ENCODE data around the gene R3HDM4.
"Not testable (repeated sequence)": the region's sequence is repeated elsewhere in the genome, so short reads cannot be mapped to it uniquely, and the experiment has no call there.

Gene R3HDM4

DNA sequence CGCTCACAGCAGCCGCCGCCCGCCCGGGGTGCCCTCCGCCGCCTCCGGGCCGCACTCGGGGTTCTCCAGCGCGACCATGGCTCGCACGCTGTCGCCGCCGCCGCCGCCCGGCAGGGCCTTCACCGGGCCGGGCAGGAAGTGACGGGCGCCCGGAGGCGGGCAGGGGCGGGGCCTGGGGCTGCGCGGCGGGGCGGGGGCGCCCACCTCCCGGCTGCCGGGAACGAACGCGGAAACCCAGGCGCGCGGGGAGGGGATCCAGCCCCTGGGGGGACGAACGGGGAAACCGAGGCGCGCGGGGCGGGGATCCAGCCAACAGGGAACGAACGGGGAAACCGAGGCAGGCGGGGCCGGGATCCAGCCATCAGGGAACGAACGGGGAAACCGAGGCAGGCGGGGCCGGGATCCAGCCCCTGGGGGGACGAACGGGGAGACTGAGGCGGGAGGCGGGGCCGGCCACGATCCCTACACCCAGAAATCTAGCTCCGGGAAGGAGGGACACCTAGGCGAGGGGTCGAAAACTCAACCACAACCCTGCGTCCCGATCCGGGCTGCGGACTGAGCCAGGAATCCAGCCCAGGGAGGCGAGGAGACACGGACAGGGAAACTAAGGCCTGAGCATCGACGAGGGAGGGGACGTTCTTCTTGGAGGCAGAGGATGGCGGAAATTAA, at the start of gene R3HDM4:
TSS of gene R3HDM4 (minus strand) at position 140 of the 669 bp plus-strand sequence. CDS start at position 78, 62 bp downstream.
- peak; percentile 81 for DNase-seq

GRCh38 chr19:961866-962620, 49.0 kb upstream of the R3HDM4 start:
- no peak for DNase-seq

DNA sequence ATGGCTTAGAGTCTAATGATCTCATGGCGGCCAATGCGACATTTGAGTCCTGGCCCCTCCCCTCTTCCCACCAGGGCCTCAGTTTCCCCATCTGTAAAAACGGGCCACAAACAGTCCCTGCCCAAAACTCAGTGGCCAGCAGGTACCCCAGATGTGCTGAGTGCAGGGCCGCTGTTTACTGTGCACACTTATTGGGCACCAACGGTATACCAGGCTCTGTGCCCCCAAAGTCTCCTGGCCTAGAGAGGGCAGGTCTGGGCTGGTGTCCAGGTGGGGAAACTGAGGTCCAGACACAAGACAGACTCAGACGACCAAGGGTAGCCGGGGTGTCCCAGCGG, 47.6 kb upstream of the R3HDM4 start:
- DNase-seq: no peak

GRCh38 chr19:960020-960419, 47.0 kb upstream of the R3HDM4 start:
- no peak for DNase-seq

GRCh38 chr19:958967-959855, 46.2 kb upstream of the R3HDM4 start:
- no peak for DNase-seq

DNA sequence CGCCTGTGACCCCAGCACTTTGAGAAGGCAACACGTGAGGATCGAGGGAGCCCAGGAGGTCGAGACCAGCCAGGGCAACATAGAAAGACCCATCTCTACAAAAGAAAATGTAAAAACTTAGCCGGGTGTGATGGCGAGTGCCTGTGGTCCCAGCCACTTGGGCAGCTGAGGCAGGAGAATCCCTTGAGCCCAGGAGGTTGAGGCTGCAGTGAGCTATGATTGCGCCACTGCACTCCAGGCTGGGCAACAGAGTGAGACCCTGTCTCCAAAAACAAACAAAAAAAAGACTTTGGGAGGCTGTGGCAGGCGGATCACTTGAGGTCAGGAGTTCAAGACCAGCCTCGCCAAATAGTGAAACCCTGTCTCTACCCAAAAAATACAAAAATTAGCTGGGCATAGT, 44.6 kb upstream of the R3HDM4 start:
- not testable (repeated sequence) for DNase-seq

- no peak for DNase-seq
Measured at GRCh38 chr19:956766-957440, 43.9 kb upstream of the R3HDM4 start.

GRCh38 chr19:955803-956765, 43.1 kb upstream of the R3HDM4 start:
- DNase-seq: no peak

DNA sequence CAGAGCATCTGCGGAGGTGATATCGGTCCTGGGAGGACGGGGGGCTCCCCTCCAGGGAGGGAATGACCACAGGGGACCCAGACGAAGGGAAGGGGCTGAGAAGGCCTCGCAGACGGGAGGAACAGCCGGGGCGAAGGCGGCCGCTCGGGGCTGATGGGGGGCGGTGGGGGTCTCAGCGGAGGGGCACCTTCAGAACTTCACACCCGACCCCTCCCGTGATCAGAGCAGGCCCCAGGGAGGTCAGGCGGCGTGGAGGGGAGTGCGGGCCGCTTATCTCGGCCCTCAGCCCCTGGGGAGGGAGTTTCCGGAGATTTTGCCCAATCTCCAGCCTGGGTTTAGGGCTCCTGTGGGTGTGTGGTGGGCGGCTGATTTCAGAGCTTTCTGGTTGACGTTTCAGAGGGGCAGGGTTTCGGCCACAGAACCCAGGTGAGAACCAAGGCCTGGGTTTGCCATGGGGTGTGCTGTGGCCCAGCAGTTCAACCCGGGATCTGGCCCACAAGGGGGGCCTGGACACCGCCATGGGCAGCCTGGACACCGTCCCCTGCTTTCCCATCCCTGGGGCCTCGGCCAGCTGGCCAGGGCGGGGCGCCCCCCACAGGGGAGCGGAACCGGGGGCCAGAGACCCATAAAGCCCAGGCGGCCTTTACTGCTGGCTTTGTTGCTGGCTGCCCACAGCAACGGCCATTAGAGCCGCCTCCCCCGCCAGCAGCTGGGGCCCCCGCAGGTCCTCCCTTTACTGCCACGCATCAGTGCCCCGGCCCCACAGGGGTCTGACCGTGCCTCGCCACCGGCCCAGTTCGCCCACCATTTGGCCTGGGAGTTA, 41.9 kb upstream of the R3HDM4 start:
- no peak for DNase-seq

- no peak for DNase-seq
Measured at GRCh38 chr19:954272-954671, 41.3 kb upstream of the R3HDM4 start.

DNA sequence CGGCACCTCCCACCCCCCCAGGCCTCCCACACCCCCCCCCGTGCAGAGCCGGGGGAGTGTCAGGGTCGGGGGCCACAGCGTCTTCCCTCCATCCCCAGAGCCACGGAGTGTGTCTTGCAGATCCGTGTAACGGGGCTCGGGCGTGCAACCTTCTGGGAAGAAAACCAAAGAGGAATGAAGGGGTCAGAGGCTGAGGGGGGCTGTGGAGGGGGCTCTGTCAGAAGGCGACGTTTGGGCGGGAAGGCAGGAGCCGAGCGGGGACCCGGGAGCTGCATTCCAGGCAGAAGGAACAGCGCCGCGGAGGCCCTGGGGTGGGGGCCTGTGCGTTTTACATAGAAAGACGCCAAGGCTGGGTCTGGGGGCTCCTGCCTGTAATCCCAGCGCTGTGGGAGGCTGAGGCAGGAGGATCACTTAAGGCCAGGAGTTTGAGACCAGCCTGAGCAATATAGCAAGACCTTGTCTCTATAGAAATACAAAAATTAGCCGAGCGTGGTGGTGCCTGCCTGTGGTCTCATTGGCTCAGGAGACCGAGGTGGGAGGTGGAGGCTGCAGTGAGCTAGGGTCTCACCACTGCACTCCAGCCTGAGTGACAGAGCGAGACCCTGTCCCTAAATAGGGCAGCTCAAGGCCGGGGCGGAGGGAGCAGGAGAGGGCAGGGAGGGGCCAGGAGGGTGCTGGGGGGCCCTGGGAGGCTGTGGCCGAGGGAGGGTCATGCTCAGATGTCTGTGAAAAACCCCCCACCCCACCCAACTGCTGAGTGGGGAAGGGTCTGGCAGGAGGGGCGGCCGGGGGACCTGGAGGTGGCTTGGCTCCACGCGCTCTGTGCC, 40.6 kb upstream of the R3HDM4 start:
- no peak for DNase-seq

DNA sequence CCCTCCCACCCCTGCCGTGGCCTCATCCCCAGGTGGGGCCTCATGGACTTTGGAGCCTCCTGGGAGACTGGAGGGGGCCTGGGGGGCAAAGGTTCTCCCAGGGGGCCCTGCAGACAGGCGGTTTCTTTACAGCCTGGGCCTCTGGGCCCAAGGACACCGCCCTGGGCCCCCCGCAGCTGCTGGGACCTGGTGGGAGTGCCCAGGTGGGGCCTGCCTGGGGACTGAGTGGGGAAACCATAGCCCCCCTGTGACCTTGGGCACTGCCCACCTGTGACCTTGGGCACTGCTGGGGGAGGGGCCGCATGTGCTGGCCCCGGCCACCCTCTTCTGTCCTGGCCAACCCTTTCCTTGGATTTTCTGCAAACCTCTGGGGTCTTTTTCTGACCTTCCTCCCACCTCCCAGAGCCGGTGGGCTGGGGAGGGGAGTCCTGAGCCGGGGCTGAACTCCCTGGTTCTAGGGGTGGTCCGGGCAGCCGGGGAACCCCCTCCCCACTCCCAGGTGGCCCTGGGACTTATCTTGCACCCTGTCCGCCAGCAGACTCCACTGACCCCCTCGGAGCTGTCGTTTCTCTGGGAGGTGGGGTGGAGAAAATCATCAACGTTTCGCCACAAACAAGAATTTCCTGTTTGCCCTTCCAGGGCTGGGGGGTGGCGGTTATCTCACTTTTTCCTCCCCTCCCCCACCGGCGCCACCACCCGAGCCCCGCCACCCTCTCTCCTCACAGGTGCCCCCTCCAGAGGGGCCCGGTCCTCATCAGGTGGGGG, 39.8 kb upstream of the R3HDM4 start:
- DNase-seq: no peak

- DNase-seq: no peak
Measured at GRCh38 chr19:952049-952679, 39.1 kb upstream of the R3HDM4 start.

DNA sequence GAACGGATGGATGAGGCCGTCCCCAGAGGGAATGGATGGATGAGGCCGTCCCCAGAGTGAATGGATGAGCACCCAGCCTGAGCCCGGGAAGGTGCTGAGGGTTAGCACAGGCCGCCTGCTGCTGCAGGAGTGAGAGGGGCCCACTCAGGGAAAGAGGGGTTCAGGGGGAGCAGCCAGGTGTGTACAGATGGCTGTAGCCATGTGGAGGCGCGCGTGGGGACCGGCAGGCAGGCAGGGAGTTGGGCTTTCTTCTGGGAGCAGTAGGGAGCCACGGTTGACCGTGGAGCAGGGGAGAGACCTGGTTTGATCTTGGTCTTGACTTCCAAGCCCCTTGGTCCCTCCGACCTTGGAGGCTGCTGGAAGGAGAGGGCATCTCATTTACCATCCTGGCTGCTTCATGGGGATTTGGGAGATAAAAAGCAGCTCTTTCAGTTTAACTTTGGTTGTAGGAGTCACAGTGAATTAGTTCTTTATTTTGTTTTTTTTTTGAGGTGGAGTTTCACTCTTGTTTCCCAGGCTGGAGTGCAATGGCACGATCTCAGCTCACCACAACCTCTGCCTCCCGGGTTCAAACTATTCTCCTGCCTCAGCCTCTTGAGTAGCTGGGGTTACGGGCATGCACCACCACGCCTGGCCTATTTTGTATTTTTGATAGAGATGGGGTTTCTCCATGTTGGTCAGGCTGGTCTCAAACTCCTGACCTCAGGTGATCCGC, 37.5 kb upstream of the R3HDM4 start:
- no peak for DNase-seq

DNA sequence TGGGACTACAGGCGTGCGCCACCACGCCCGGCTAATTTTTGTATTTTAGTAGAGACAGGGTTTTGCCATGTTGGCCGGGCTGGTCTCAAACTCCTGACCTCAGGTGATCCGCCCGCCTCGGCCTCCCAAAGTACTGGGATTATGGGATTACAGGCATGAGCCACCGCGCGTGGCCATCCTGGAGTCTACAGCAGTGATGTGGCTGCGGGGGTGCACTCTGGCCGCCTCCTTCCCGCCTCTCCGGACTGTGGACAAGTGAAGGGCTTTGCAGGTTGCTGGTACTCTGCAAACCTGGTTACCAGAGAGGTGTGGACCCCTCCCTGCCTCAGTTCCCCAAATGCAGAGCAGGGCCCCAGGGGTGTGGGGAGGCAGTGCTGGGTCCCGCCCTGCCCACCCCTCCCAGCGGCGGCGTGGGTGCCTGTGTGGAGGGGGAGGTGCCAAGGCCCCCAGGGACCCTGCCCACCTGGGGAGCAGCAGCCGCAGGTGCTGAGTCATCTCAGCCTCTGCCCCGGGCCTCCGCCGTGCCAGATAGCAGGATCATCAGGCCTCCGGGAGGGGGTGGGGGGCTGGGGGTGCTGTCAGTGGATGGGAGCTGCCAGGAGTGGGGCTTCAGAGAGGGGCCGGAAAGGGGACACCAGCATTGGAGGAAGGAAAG, 36.0 kb upstream of the R3HDM4 start:
- no peak for DNase-seq

DNA sequence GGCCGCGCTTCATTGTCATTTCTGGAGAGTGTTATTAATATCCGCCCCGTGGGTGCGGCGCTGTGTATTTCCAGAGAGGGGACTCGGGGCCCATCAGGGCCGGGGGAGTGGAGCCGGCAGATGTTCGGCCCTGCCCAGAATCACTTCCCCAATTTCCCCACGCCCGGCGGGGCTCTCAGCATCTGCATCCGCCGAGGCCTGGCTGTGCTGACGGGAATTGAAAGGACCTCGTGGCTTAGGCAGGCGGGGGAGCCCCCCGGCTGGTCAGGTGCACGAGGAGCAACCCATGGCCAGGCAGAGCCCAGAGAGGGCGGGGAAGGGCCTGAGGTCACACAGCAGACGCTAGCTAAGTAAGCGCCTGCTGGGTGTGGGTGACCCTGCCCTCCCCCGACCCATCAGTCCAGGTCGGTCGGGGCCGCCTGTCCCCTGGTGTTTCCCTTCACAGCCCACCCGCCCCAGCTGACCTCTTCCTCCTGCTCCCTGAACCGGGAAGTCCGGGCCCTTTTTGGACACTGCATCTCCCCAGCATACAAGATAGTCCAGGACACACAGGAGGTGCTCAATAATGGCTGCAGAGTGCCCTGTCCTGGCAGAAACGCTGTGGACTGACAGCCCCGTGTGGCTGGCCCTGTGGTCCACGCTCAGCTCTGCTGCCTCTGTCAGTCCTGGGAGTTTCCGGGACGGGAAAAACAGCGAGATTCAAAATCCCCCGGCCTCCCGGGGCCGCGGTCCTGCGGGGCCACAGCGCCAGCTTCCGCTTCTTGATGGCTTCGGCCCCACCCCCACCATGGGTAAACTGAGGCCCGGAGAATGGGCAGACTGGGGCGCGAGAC, 34.9 kb upstream of the R3HDM4 start:
- DNase-seq: peak; percentile 88

Measured in RPMI8226 (cell line).